Liver (tissue), 9 donors: ENCODE data around the gene PRDM1. TPM values are rescaled to one million over a fixed set of nuclear protein-coding genes. Genes with fewer than 3 reads are reported as not detected.

Source experiments
- DNase-seq: peaks from one replicate; pipeline ENCODE4 v3.0.0-alpha.2; 2017; ENCODE audit warnings: low spot score
- H3K27ac ChIP-seq, 2 donors: one replicate each; pipeline ENCODE4 v1.7.0; 2013; ENCODE audit warnings: inconsistent platforms in 2 of 2, low read length in 2 of 2, control low read depth in 1 of 2, low read depth in 1 of 2, mild to moderate bottlenecking in 1 of 2
- H3K27me3 ChIP-seq, 4 donors: one replicate each; pipeline versions ENCODE4 v1.6.1 to v1.7.0; 2013; ENCODE audit warnings: low read length in 3 of 4, inconsistent platforms in 1 of 4, mild to moderate bottlenecking in 1 of 4, moderate library complexity in 1 of 4; ENCODE audit not compliant: control insufficient read depth in 4 of 4, insufficient read depth in 4 of 4
- H3K36me3 ChIP-seq, 4 donors: one replicate each; pipeline versions ENCODE4 v1.6.1 to v1.7.0; 2013; ENCODE audit warnings: low read length in 3 of 4, mild to moderate bottlenecking in 3 of 4, low read depth in 1 of 4, moderate library complexity in 1 of 4; ENCODE audit not compliant: control insufficient read depth in 4 of 4, insufficient read depth in 3 of 4
- H3K4me1 ChIP-seq, 4 donors: one replicate each; pipeline versions ENCODE4 v1.6.1 to v1.7.0; 2013; ENCODE audit warnings: low read length in 3 of 4, mild to moderate bottlenecking in 3 of 4, moderate library complexity in 1 of 4; ENCODE audit not compliant: control insufficient read depth in 4 of 4, insufficient read depth in 4 of 4
- H3K4me3 ChIP-seq, 3 donors: one replicate each; pipeline versions ENCODE4 v1.6.1 to v1.7.0; 2013; ENCODE audit warnings: low read length in 3 of 3, control low read depth in 1 of 3, low read depth in 1 of 3, mild to moderate bottlenecking in 1 of 3
- H3K9ac ChIP-seq, 2 donors: one replicate each; pipeline ENCODE4 v1.7.0; 2013; ENCODE audit warnings: low read length in 2 of 2, mild to moderate bottlenecking in 2 of 2, moderate library complexity in 2 of 2, control low read depth in 1 of 2, low read depth in 1 of 2
- H3K9me3 ChIP-seq, 4 donors: one replicate each; pipeline versions ENCODE4 v1.6.1 to v1.7.0; 2013; ENCODE audit warnings: low read length in 3 of 4; ENCODE audit not compliant: control insufficient read depth in 4 of 4
- CTCF ChIP-seq: fragments of 150-350 bp; IDR thresholded peaks from 2 replicates; pipeline ENCODE4 v1.5.1; 2017; ENCODE audit warnings: improper control_type of control experiment, low read depth, low read length; ENCODE audit not compliant: missing input control
- EGR1 ChIP-seq, 2 donors: IDR thresholded peaks; 2 replicates each; pipeline ENCODE4 v1.6.1; 2016 to 2018; ENCODE audit warnings: antibody characterized with exemption in 2 of 2, low read depth in 2 of 2
- FOXA1 ChIP-seq: IDR thresholded peaks from 2 replicates; pipeline ENCODE4 v1.6.1; 2016; ENCODE audit warnings: antibody characterized with exemption
- FOXA2 ChIP-seq: IDR thresholded peaks from 2 replicates; pipeline ENCODE4 v1.6.1; 2016; ENCODE audit warnings: antibody characterized with exemption
- HNF4A ChIP-seq, 2 donors: conservative IDR thresholded peaks; 2 replicates each; pipeline ENCODE4 v1.6.1; 2016; ENCODE audit warnings: antibody characterized with exemption in 2 of 2, mild to moderate bottlenecking in 2 of 2
- HNF4G ChIP-seq: IDR thresholded peaks from 2 replicates; pipeline ENCODE4 v1.6.1; 2016; ENCODE audit warnings: antibody characterized with exemption
- JUND ChIP-seq, 2 donors: IDR thresholded peaks; 2 replicates each; pipeline ENCODE4 v1.6.1; 2016; ENCODE audit warnings: antibody characterized with exemption in 2 of 2
- RAD21 ChIP-seq, 2 donors: IDR thresholded peaks; 2 replicates each; pipeline ENCODE4 v1.6.1; 2016; ENCODE audit warnings: antibody characterized with exemption in 2 of 2, mild to moderate bottlenecking in 2 of 2
- SP1 ChIP-seq: IDR thresholded peaks from 2 replicates; pipeline ENCODE4 v1.6.1; 2018; ENCODE audit warnings: antibody characterized with exemption, mild to moderate bottlenecking
- YY1 ChIP-seq: IDR thresholded peaks from 2 replicates; pipeline ENCODE4 v1.6.1; 2016; ENCODE audit warnings: antibody characterized with exemption, mild to moderate bottlenecking
- ZBTB33 ChIP-seq: IDR thresholded peaks from 2 replicates; pipeline ENCODE4 v1.6.1; 2016; ENCODE audit warnings: antibody characterized with exemption
- WGBS: extraction: QIAGEN DNeasy Blood & Tissue Kit; methylation state at CpG from one replicate; pipeline ENCODE4 v1.1.7; 2013; 5-methylcytosine and 5-hydroxymethylcytosine counted together
- polyA plus RNA-seq, 2 donors: library from polyadenylated mRNA; stranded (reverse) in 1 of 2; unstranded in 1 of 2; fragments of 200-250 nt in 1 of 2; fragments of >200 nt in 1 of 2; fragmentation: Nextera tagmentation in 1 of 2; extraction: Ambion mirVana in 1 of 2; gene quantifications; one replicate each; pipeline versions ENCODE4 v1.2.1 to v1.2.3, GENCODE V29; 2013 to 2015
- total RNA-seq, 2 donors: library from RNA; depleted of rRNA; stranded (reverse); fragments of >200 nt; gene quantifications; one replicate each; pipeline ENCODE4 v1.2.3, GENCODE V29; 2014
- donor health status: healthy.
- donor health status: healthy.
- donor health status: healthy.
- donor health status: healthy.
- donor health status: healthy.

PRDM1 gene
- total and polyA plus RNA-seq, 4 donors, result 0.37 to 2.8 (median 0.65) TPM

- Histone ChIP-seq H3K9ac (no peak overlapping the region), H3K27me3 (peaks cover 0 to 5% (median 2%) of the 10 kb centered on the region in 4 donors), H3K4me1 (peaks cover 0 to 6% (median 2%) of the 10 kb centered on the region in 4 donors), H3K4me3 (no peak overlapping the region), H3K27ac (no peak overlapping the region), H3K36me3 (no peaks in the 10 kb centered on the region), H3K9me3 (no peaks in the 10 kb centered on the region)
- DNase-seq, result no peak
- WGBS, result 87% methylated on average over 14 of the region's 14 CpGs
- no peak for TF ChIP-seq HNF4A (conservative IDR thresholded peaks at IDR 0.05)
- TF ChIP-seq FOXA2, result no peak
- no peak for TF ChIP-seq HNF4G
Observed at GRCh38 chr6:106107043-106107613, 21.0 kb downstream of the PRDM1 start.

GRCh38 chr6:106108129-106108528 is 22.0 kb downstream of the PRDM1 start:
- peaks cover 0 to 5% (median 2%) of the 10 kb centered on the region in 4 donors for H3K27me3 ChIP-seq
- H3K36me3 ChIP-seq, result no peaks in the 10 kb centered on the region
- H3K4me3 ChIP-seq, result no peak overlapping the region
- no peak overlapping the region for H3K9ac ChIP-seq
- peaks cover 0 to 6% (median 1%) of the 10 kb centered on the region in 4 donors for H3K4me1 ChIP-seq
- no peak for TF ChIP-seq FOXA1
- no peak for TF ChIP-seq HNF4A (conservative IDR thresholded peaks at IDR 0.05)
- 87% methylated on average over 6 of the region's 6 CpGs for WGBS
- DNase-seq, result no peak
- H3K9me3 ChIP-seq, result no peaks in the 10 kb centered on the region
- H3K27ac ChIP-seq, result no peak overlapping the region

GRCh38 chr6:106109029-106109428 is 22.9 kb downstream of the PRDM1 start:
- Histone ChIP-seq H3K4me1 (no peaks in the 10 kb centered on the region), H3K9ac (no peak overlapping the region), H3K9me3 (no peaks in the 10 kb centered on the region), H3K27ac (no peak overlapping the region), H3K36me3 (no peaks in the 10 kb centered on the region), H3K27me3 (peaks cover 0 to 5% (median 0%) of the 10 kb centered on the region in 4 donors), H3K4me3 (no peak overlapping the region)
- no peak for DNase-seq
- 89% methylated on average over 3 of the region's 3 CpGs for WGBS
- TF ChIP-seq ZBTB33 (no peak), HNF4A (conservative IDR thresholded peaks at IDR 0.05) (no peak), FOXA1 (no peak), HNF4G (no peak), YY1 (no peak), CTCF (no peak), RAD21 (IDR thresholded peaks at IDR 0.05) (no peak), JUND (IDR thresholded peaks at IDR 0.05) (no peak), EGR1 (IDR thresholded peaks at IDR 0.05; ENCODE audit: low read depth in 2 of 2) (no peak), SP1 (no peak)
